Esophagus muscularis mucosa (tissue), 4 donors: ENCODE data around the gene ALKBH5. TPM values are rescaled to one million over a fixed set of nuclear protein-coding genes. Genes with fewer than 3 reads are reported as not detected.

Experiments
- DNase-seq: peaks from one replicate; pipeline ENCODE4 v3.0.0-alpha.2; 2017; ENCODE audit errors: extremely low spot score
- H3K27ac ChIP-seq, 4 donors: fragments of 200-600 bp; sonication (generic); replicated peaks in 1 of 4; 1 replicate in 3 of 4; 2 replicates in 1 of 4; pipeline ENCODE4 v1.5.1; 2016 to 2019; ENCODE audit warnings: mild to moderate bottlenecking in 1 of 4
- H3K27me3 ChIP-seq, 4 donors: fragments of 200-600 bp; sonication (generic); one replicate each; pipeline versions ENCODE4 v1.5.1 to v1.6.0; 2016 to 2019
- H3K36me3 ChIP-seq, 4 donors: fragments of 200-600 bp; sonication (generic); one replicate each; pipeline ENCODE4 v1.5.1; 2016 to 2019
- H3K4me1 ChIP-seq, 4 donors: fragments of 200-600 bp; sonication (generic); one replicate each; pipeline ENCODE4 v1.5.1; 2016 to 2019
- H3K4me3 ChIP-seq, 4 donors: fragments of 200-600 bp; sonication (generic); 1 replicate in 2 of 4; 2 replicates in 2 of 4; pipeline ENCODE4 v1.5.1; 2016 to 2019; ENCODE audit warnings: mild to moderate bottlenecking in 4 of 4, moderate library complexity in 1 of 4
- H3K9me3 ChIP-seq, 4 donors: fragments of 200-600 bp; sonication (generic); 1 replicate in 3 of 4; 2 replicates in 1 of 4; pipeline ENCODE4 v1.5.1; 2016 to 2019
- CTCF ChIP-seq, 3 experiments: fragments of 200-600 bp in 2 of 3; fragments of 450-650 bp in 1 of 3; sonication (generic) in 2 of 3; IDR thresholded peaks; one replicate each; pipeline ENCODE4 v1.5.1; 2017 to 2019; ENCODE audit warnings: antibody characterized with exemption in 3 of 3, mild to moderate bottlenecking in 2 of 3, moderate library complexity in 1 of 3
- EP300 ChIP-seq: sonication (generic); formaldehyde crosslinking; IDR thresholded peaks from one replicate; pipeline ENCODE4 v1.6.1; 2017; ENCODE audit warnings: antibody characterized with exemption
- POLR2A ChIP-seq: fragments of 450-650 bp; IDR thresholded peaks from one replicate; pipeline ENCODE4 v1.6.1; 2017; ENCODE audit warnings: antibody characterized with exemption, moderate library complexity, mild to moderate bottlenecking, low read depth
- POLR2AphosphoS5 ChIP-seq, 2 donors: sonication (generic); formaldehyde crosslinking; IDR thresholded peaks; one replicate each; pipeline ENCODE4 v1.6.1; 2017; ENCODE audit warnings: antibody characterized with exemption in 2 of 2
- WGBS: methylation state at CpG from one replicate; pipeline ENCODE4 v1.1.5; 2018; 5-methylcytosine and 5-hydroxymethylcytosine counted together
- intact Hi-C: fragments of 100-400 bp; cut with DNase I; formaldehyde crosslinking; loops from one replicate; pipeline ENCODE4 v1.15.1; 2023
- total RNA-seq, 4 donors: library from RNA; depleted of rRNA; stranded (reverse); fragments of >200 nt; gene quantifications; one replicate each; pipeline versions ENCODE4 v1.1.0 to v1.2.1, GENCODE V29; 2016

The ALKBH5 gene
- total RNA-seq, 4 donors from 2014 or later = 120 to 197 (median 151) TPM

- Histone ChIP-seq H3K27me3 (no peaks in the 10 kb centered on the region), H3K27ac (no peak overlapping the region), H3K4me1 (peaks cover 0 to 4% (median 0%) of the 10 kb centered on the region in 4 donors), H3K4me3 (no peak overlapping the region), H3K9me3 (no peaks in the 10 kb centered on the region), H3K36me3 (peaks cover 28 to 96% (median 81%) of the 10 kb centered on the region in 4 donors)
- TF ChIP-seq POLR2AphosphoS5 (IDR thresholded peaks at IDR 0.05) (no peak), CTCF (IDR thresholded peaks at IDR 0.05) (no peak), EP300 (no peak), POLR2A (no peak)
- intact Hi-C loops = no loop called here
- WGBS = 94% methylated on average over 3 of the region's 19 CpGs
- DNase-seq = no peak
These were observed 56.8 kb downstream of the ALKBH5 start for GRCh38 chr17:18240449-18240848.

DNA sequence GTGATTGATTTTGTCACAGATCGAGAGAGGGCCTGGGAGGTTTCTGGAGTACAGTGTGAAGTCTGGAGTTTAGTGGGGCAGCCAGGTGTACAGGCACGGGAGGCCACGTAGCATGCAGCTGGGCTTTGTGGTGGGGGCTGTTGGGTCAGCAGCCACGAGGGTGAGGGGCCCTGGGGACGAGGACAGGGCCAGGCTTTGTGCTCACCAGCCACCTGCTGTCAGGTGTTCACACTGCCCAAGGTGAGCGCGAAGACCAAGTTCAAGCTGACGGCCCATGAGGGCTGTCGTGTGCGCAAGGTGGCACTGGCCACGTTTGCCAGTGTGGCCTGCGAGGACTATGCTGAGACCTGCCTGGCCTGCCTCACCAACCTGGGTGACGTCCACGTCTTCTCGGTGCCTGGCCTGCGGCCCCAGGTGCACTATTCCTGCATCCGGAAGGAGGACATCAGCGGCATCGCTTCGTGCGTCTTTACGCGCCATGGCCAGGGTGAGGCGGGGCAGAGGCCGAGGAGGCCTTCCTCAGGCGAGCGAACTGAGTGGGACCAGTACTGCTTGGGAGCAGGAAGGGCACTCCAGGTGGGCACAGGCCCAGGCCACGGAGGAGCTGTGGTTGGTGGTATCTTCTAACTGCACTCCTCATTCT lies 57.7 kb downstream of the ALKBH5 start:
- DNase-seq = no peak
- H3K4me1 ChIP-seq = peaks cover 0 to 4% (median under 1%) of the 10 kb centered on the region in 4 donors
- peaks cover 31 to 96% (median 81%) of the 10 kb centered on the region in 4 donors for H3K36me3 ChIP-seq
- no peaks in the 10 kb centered on the region for H3K9me3 ChIP-seq
- no peak overlapping the region for H3K4me3 ChIP-seq
- 90% methylated on average over 18 of the region's 28 CpGs for WGBS
- no peak overlapping the region for H3K27ac ChIP-seq
- intact Hi-C loops = no loop called here
- TF ChIP-seq CTCF (IDR thresholded peaks at IDR 0.05) (no peak), EP300 (no peak), POLR2AphosphoS5 (IDR thresholded peaks at IDR 0.05) (no peak), POLR2A (no peak)
- no peaks in the 10 kb centered on the region for H3K27me3 ChIP-seq

DNA sequence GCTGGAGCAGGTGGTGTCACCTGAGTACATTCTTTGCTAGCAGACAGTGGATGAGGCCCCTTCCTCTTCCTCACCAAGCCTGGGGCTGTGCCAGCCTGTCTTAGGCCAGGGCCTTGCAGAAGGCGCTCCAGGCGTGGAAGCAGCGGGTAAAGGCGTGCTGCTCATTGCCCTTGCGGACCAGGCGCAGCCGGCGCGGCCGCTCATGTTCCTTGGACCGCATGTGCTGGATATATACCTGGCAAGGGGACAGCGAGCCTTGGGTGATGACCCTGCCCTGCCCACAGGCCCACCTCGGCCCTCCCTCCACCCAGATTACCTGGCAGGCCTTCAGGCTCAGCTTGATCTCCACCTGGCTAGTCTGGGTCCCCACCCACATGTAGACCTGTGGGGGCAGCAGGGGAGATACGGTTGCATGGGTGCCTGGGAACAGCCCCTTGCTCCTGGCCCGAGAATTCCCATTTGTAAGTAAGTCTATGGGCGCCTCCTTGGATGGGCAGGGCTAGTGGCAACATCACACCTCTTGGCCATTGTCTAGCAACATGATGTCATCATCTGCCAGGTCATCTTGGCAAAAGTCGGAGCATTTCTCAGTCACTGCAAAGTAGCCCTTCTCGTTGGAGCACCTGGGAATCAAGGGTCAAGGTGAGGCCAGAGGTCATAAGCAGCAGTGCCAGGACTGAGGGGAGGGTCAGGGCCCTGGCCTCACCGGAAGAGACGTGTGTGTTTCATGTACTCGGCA lies 61.6 kb downstream of the ALKBH5 start:
- WGBS = 80% methylated on average over 12 of the region's 21 CpGs

GRCh38 chr17:18246109-18246725 lies 62.6 kb downstream of the ALKBH5 start:
- intact Hi-C loops = no loop called here

More for the DNA sequence above, 61.6 kb downstream of the ALKBH5 start:
- Histone ChIP-seq H3K36me3 (peaks cover 41 to 100% (median 93%) of the 10 kb centered on the region in 4 donors), H3K4me1 (peaks cover 25 to 28% (median 25%) of the 10 kb centered on the region in 4 donors), H3K4me3 (no peak overlapping the region), H3K27me3 (no peaks in the 10 kb centered on the region), H3K27ac (no peak overlapping the region), H3K9me3 (no peaks in the 10 kb centered on the region)
- DNase-seq = no peak
- intact Hi-C loops = no loop called here
- TF ChIP-seq POLR2A (no peak), POLR2AphosphoS5 (IDR thresholded peaks at IDR 0.05) (no peak), EP300 (no peak), CTCF (IDR thresholded peaks at IDR 0.05) (no peak)

More at GRCh38 chr17:18246109-18246725, 62.6 kb downstream of the ALKBH5 start:
- Histone ChIP-seq H3K27me3 (no peaks in the 10 kb centered on the region), H3K4me3 (no peak overlapping the region), H3K36me3 (peaks cover 49 to 100% (median 97%) of the 10 kb centered on the region in 4 donors), H3K9me3 (no peaks in the 10 kb centered on the region), H3K27ac (peak overlapping the region in 1 of 4 donors; percentile 36), H3K4me1 (peaks cover 25 to 28% (median 25%) of the 10 kb centered on the region in 4 donors)
- WGBS = 65% methylated on average over 6 of the region's 24 CpGs
- no peak for DNase-seq
- TF ChIP-seq POLR2A (no peak), CTCF (IDR thresholded peaks at IDR 0.05) (no peak), EP300 (no peak), POLR2AphosphoS5 (IDR thresholded peaks at IDR 0.05) (no peak)
